Measurements from ENCODE around the gene CCDC27. TPM values are rescaled to one million over a fixed set of nuclear protein-coding genes. Genes with fewer than 3 reads are reported as not detected.

Gene CCDC27
- total RNA-seq, 1 donor from 2014 or later: not detected

- Histone ChIP-seq H3K4me1 (no peaks in the 10 kb centered on the region), H3K36me3 (peaks cover 48% of the 10 kb centered on the region), H3K27ac (no peak overlapping the region), H3K27me3 (ENCODE audit: low read depth) (peaks cover 3% of the 10 kb centered on the region), H3K9me3 (no peaks in the 10 kb centered on the region), H3K4me3 (no peak overlapping the region)
- ATAC-seq: no peak
- TF ChIP-seq CTCF (IDR thresholded peaks at IDR 0.05): no peak
- DNase-seq: no peak
- intact Hi-C loops (cut with DNase I): no loop called here
These were observed 17.1 kb upstream of the CCDC27 start for GRCh38 chr1:3735027-3735681.

- peaks cover 53% of the 10 kb centered on the region for H3K36me3 ChIP-seq
- no peaks in the 10 kb centered on the region for H3K4me1 ChIP-seq
- peaks cover 3% of the 10 kb centered on the region for H3K27me3 ChIP-seq (ENCODE audit: low read depth)
- no peaks in the 10 kb centered on the region for H3K9me3 ChIP-seq
- intact Hi-C loops (cut with DNase I): no loop called here
- DNase-seq (no peak), ATAC-seq (no peak)
- TF ChIP-seq CTCF (IDR thresholded peaks at IDR 0.05): no peak
- H3K4me3 ChIP-seq: no peak overlapping the region
- no peak overlapping the region for H3K27ac ChIP-seq
These were observed 16.6 kb upstream of the CCDC27 start for GRCh38 chr1:3735688-3736087.

GRCh38 chr1:3736131-3736561, 16.1 kb upstream of the CCDC27 start:
- H3K4me3 ChIP-seq: no peak overlapping the region
- no peak for TF ChIP-seq CTCF (IDR thresholded peaks at IDR 0.05)
- DNase-seq: no peak
- H3K27ac ChIP-seq: no peak overlapping the region
- ATAC-seq: no peak
- no peaks in the 10 kb centered on the region for H3K4me1 ChIP-seq
- intact Hi-C loops (cut with DNase I): no loop called here
- H3K27me3 ChIP-seq (ENCODE audit: low read depth): peaks cover 3% of the 10 kb centered on the region
- H3K36me3 ChIP-seq: peaks cover 58% of the 10 kb centered on the region
- no peaks in the 10 kb centered on the region for H3K9me3 ChIP-seq

GRCh38 chr1:3736708-3737107, 15.5 kb upstream of the CCDC27 start:
- Histone ChIP-seq H3K9me3 (no peaks in the 10 kb centered on the region), H3K4me3 (no peak overlapping the region), H3K4me1 (no peaks in the 10 kb centered on the region), H3K27ac (no peak overlapping the region), H3K27me3 (ENCODE audit: low read depth) (peaks cover 3% of the 10 kb centered on the region), H3K36me3 (peaks cover 64% of the 10 kb centered on the region)
- no peak for DNase-seq
- ATAC-seq: no peak
- intact Hi-C loops (cut with DNase I): no loop called here
- TF ChIP-seq CTCF (IDR thresholded peaks at IDR 0.05): no peak

- Histone ChIP-seq H3K4me1 (no peaks in the 10 kb centered on the region), H3K9me3 (no peaks in the 10 kb centered on the region), H3K27ac (no peak overlapping the region), H3K27me3 (ENCODE audit: low read depth) (no peaks in the 10 kb centered on the region), H3K4me3 (no peak overlapping the region), H3K36me3 (peaks cover 82% of the 10 kb centered on the region)
- ATAC-seq (no peak), DNase-seq (no peak)
- intact Hi-C loops (cut with DNase I): no loop called here
- TF ChIP-seq CTCF (IDR thresholded peaks at IDR 0.05): no peak
These were observed 13.3 kb upstream of the CCDC27 start for GRCh38 chr1:3738943-3739342.
